Hepatocyte (in vitro differentiated cells): ENCODE results near the gene OR52H1. TPM values are rescaled to one million over a fixed set of nuclear protein-coding genes. Genes with fewer than 3 reads are reported as not detected.
"Not testable (repeated sequence)": the region's sequence is repeated elsewhere in the genome, so short reads cannot be mapped to it uniquely, and the experiment has no call there.

ENCODE experiments used
- DNase-seq: peaks from one replicate; pipeline ENCODE4 v3.0.0-alpha.2; 2016; ENCODE audit warnings: low spot score
- H2AFZ ChIP-seq: fragments of 200-600 bp; sonication (generic); 2 replicates; pipeline ENCODE4 v1.6.0; 2016; ENCODE audit warnings: antibody characterized with exemption, mild to moderate bottlenecking
- H3K27ac ChIP-seq: fragments of 200-600 bp; sonication (generic); 2 replicates; pipeline ENCODE4 v1.5.1; 2016; ENCODE audit warnings: mild to moderate bottlenecking
- H3K27me3 ChIP-seq: fragments of 200-600 bp; sonication (generic); 2 replicates; pipeline ENCODE4 v1.6.1; 2016
- H3K36me3 ChIP-seq: fragments of 200-600 bp; sonication (generic); replicated peaks from 2 replicates; pipeline ENCODE4 v1.5.1; 2016; ENCODE audit warnings: low read depth; ENCODE audit not compliant: insufficient read depth
- H3K4me1 ChIP-seq: fragments of 200-600 bp; sonication (generic); 2 replicates; pipeline ENCODE4 v1.5.1; 2016; ENCODE audit warnings: mild to moderate bottlenecking, moderate library complexity; ENCODE audit not compliant: insufficient read depth
- H3K4me2 ChIP-seq: fragments of 200-600 bp; sonication (generic); 2 replicates; pipeline ENCODE4 v1.6.0; 2016
- H3K4me3 ChIP-seq: fragments of 200-600 bp; sonication (generic); 2 replicates; pipeline ENCODE4 v1.5.1; 2016; ENCODE audit warnings: mild to moderate bottlenecking
- H3K79me2 ChIP-seq: fragments of 200-600 bp; sonication (generic); 2 replicates; pipeline ENCODE4 v1.6.0; 2017; ENCODE audit warnings: mild to moderate bottlenecking
- H3K9me2 ChIP-seq: fragments of 200-600 bp; sonication (generic); replicated peaks from 2 replicates; pipeline ENCODE4 v1.6.0; 2017; ENCODE audit warnings: mild to moderate bottlenecking; ENCODE audit not compliant: insufficient read depth
- H3K9me3 ChIP-seq: fragments of 200-600 bp; sonication (generic); 2 replicates; pipeline ENCODE4 v1.5.1; 2016; ENCODE audit warnings: low read depth, mild to moderate bottlenecking
- H4K20me1 ChIP-seq: fragments of 200-600 bp; sonication (generic); 2 replicates; pipeline ENCODE4 v1.6.0; 2016; ENCODE audit warnings: mild to moderate bottlenecking; ENCODE audit not compliant: insufficient read depth, poor library complexity, severe bottlenecking
- EZH2 ChIP-seq: fragments of 200-600 bp; sonication (generic); IDR thresholded peaks from 2 replicates; pipeline ENCODE4 v1.6.1; 2016; ENCODE audit warnings: antibody characterized with exemption, mild to moderate bottlenecking, borderline replicate concordance
- EZH2phosphoT487 ChIP-seq: fragments of 200-600 bp; sonication (generic); IDR thresholded peaks from one replicate; pipeline ENCODE4 v1.6.1; 2018; ENCODE audit warnings: antibody characterized with exemption, mild to moderate bottlenecking, low read depth, moderate library complexity; ENCODE audit not compliant: unreplicated experiment, severe bottlenecking
- WGBS: methylation state at CpG from one replicate; pipeline ENCODE4 v1.1.6; 2016; ENCODE audit warnings: low lambda C conversion rate; ENCODE audit errors: missing lambda C conversion rate; 5-methylcytosine and 5-hydroxymethylcytosine counted together
- polyA plus RNA-seq: library from polyadenylated mRNA; unstranded; fragments of >200 nt; fragmentation: Nextera tagmentation; extraction: Ambion mirVana; gene quantifications from 2 replicates; pipeline ENCODE4 v1.2.1, GENCODE V29; 2016
- total RNA-seq: library from RNA; depleted of rRNA; stranded (reverse); fragments of >200 nt; gene quantifications from 2 replicates; pipeline ENCODE4 v1.2.3, GENCODE V29; 2014
- TF ChIP-seq, protein P1 (sequence below): fragments of 200-600 bp; sonication (generic); IDR thresholded peaks from 2 replicates; pipeline ENCODE4 v1.5.1; 2016; ENCODE audit warnings: antibody characterized with exemption, mild to moderate bottlenecking; ENCODE audit not compliant: poor library complexity

OR52H1 gene
- total and polyA plus RNA-seq, 2 experiments from 2014 or later, result not detected

DNA sequence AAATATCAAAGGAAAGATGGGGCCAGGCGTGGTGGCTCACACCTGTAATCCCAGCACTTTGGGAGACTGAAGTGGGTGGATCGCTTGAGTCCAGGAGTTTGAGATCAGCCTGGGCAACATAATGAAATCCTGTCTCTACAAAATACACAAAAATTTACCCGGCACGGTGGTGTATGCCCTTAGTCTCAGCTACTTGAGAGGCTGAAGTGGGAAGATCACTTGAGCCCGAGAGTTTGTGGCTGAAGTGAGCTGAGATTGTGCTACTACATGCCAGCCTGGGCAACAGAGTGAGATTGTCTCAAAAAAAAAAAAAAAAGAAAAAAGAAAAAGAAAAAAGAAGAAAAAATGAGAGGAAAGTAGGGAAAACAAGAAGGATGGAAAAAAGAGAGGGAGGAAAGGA lies 44.3 kb upstream of the OR52H1 start:
- WGBS, result 73% methylated on average over 5 of the region's 5 CpGs
- Histone ChIP-seq H3K27ac (no peak overlapping the region), H3K4me2 (no peak overlapping the region), H2AFZ (no peak overlapping the region), H3K9me2 (no peaks in the 10 kb centered on the region), H3K79me2 (no peaks in the 10 kb centered on the region), H3K4me3 (no peak overlapping the region), H3K4me1 (no peaks in the 10 kb centered on the region), H3K36me3 (no peaks in the 10 kb centered on the region), H3K9me3 (no peaks in the 10 kb centered on the region), H3K27me3 (no peaks in the 10 kb centered on the region), H4K20me1 (no peaks in the 10 kb centered on the region)
- no peak for DNase-seq
- TF ChIP-seq EZH2, result no peak
- TF ChIP-seq, protein P1, sequence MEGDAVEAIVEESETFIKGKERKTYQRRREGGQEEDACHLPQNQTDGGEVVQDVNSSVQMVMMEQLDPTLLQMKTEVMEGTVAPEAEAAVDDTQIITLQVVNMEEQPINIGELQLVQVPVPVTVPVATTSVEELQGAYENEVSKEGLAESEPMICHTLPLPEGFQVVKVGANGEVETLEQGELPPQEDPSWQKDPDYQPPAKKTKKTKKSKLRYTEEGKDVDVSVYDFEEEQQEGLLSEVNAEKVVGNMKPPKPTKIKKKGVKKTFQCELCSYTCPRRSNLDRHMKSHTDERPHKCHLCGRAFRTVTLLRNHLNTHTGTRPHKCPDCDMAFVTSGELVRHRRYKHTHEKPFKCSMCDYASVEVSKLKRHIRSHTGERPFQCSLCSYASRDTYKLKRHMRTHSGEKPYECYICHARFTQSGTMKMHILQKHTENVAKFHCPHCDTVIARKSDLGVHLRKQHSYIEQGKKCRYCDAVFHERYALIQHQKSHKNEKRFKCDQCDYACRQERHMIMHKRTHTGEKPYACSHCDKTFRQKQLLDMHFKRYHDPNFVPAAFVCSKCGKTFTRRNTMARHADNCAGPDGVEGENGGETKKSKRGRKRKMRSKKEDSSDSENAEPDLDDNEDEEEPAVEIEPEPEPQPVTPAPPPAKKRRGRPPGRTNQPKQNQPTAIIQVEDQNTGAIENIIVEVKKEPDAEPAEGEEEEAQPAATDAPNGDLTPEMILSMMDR, result no peak
- no peak for TF ChIP-seq EZH2phosphoT487

DNA sequence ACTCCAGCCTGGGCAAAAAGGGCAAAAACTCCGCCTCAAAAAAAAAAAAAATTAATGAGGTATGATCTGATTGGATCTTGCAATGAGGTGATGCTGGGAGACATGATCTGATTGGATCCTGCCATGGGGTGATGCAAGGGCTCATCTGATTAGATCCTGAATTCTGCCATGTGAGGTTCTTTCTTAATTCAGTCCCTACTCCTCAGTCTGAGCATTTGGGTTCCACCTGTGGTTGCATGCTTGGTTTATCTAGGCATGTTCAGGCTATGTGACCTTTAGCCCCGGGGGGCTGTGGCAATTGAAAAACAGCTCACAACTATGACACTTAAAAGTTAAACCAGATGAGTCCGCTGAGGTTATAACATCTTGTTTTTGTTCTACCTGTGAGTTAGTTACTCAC lies 43.3 kb upstream of the OR52H1 start:
- Histone ChIP-seq H2AFZ (no peak overlapping the region), H3K27me3 (no peaks in the 10 kb centered on the region), H3K4me3 (no peak overlapping the region), H3K9me2 (no peaks in the 10 kb centered on the region), H3K4me2 (no peak overlapping the region), H3K9me3 (no peaks in the 10 kb centered on the region), H3K27ac (no peak overlapping the region), H3K79me2 (no peaks in the 10 kb centered on the region), H3K36me3 (no peaks in the 10 kb centered on the region), H3K4me1 (no peaks in the 10 kb centered on the region), H4K20me1 (no peaks in the 10 kb centered on the region)
- no peak for DNase-seq
- TF ChIP-seq EZH2phosphoT487, result no peak
- TF ChIP-seq EZH2, result no peak
- TF ChIP-seq, protein P1, result no peak
- 54% methylated on average over 3 of the region's 3 CpGs for WGBS

DNA sequence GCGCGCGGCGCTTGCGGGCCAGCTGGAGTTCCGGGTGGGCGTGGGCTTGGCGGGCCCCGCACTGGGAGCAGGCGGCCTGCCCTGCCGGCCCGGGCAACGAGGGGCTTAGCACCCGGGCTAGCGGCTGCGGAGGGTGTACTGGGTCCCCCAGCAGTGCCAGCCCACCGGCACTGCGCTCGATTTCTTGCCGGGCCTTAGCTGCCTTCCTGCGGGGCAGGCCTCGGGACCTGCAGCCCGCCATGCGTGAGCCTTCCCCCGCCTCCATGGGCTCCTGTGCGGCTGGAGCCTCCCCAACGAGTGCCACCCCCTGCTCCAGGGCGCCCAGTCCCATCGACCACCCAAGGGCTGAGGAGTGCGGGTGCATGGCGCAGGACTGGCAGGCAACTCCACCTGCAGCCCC lies 41.6 kb upstream of the OR52H1 start:
- not testable (repeated sequence) for H3K4me1 ChIP-seq, H3K27ac ChIP-seq, H3K36me3 ChIP-seq, DNase-seq, H3K4me3 ChIP-seq, H2AFZ ChIP-seq, H3K4me2 ChIP-seq, H3K9me3 ChIP-seq, H3K9me2 ChIP-seq, H3K79me2 ChIP-seq, H3K27me3 ChIP-seq, H4K20me1 ChIP-seq
- 98% methylated on average over 31 of the region's 31 CpGs for WGBS

DNA sequence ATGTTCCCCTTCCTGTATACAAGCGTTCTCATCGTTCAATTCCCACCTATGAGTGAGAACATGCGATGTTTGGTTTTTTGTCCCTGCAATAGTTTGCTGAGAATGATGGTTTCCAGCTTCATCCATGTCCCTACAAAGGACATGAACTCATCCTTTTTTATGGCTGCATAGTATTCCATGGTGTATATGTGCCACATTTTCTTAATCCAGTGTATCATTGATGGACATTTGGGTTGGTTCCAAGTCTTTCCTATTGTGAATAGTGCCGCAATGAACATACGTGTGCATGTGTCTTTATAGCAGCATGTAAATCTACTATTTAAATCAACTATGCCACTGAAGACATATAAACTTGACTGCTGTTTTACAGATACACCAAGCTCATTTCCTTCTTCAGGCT lies 36.1 kb upstream of the OR52H1 start:
- not testable (repeated sequence) for H3K9me2 ChIP-seq, H3K79me2 ChIP-seq, H3K27ac ChIP-seq, H3K9me3 ChIP-seq, H4K20me1 ChIP-seq, H3K4me3 ChIP-seq, H2AFZ ChIP-seq, H3K36me3 ChIP-seq, DNase-seq, H3K4me2 ChIP-seq, H3K4me1 ChIP-seq, H3K27me3 ChIP-seq
- WGBS, result 98% methylated on average over 5 of the region's 5 CpGs

DNA sequence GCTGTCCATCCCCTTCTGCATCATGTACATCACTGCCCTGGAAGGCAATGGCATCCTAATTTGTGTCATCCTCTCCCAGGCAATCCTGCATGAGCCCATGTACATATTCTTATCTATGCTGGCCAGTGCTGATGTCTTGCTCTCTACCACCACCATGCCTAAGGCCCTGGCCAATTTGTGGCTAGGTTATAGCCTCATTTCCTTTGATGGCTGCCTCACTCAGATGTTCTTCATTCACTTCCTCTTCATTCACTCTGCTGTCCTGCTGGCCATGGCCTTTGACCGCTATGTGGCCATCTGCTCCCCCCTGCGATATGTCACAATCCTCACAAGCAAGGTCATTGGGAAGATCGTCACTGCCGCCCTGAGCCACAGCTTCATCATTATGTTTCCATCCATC lies 32.7 kb upstream of the OR52H1 start:
- Histone ChIP-seq H3K4me2 (no peak overlapping the region), H3K36me3 (no peaks in the 10 kb centered on the region), H2AFZ (no peak overlapping the region), H3K27me3 (no peaks in the 10 kb centered on the region), H3K9me3 (no peaks in the 10 kb centered on the region), H3K9me2 (no peaks in the 10 kb centered on the region), H3K27ac (no peak overlapping the region), H4K20me1 (no peaks in the 10 kb centered on the region), H3K4me3 (no peak overlapping the region), H3K4me1 (no peaks in the 10 kb centered on the region), H3K79me2 (no peaks in the 10 kb centered on the region)
- TF ChIP-seq EZH2phosphoT487 (no peak), EZH2 (no peak)
- TF ChIP-seq, protein P1, result no peak
- DNase-seq, result no peak
- 93% methylated on average over 4 of the region's 4 CpGs for WGBS
